DND-41 (cell line): ENCODE data around the gene DUOX2.

Experiments
- CTCF ChIP-seq: IDR thresholded peaks from 2 replicates; pipeline ENCODE4 v1.5.1; 2012; ENCODE audit warnings: borderline replicate concordance, low read length, moderate library complexity, mild to moderate bottlenecking; ENCODE audit not compliant: poor library complexity, severe bottlenecking; ENCODE audit errors: extremely low read depth
- EZH2 ChIP-seq: IDR thresholded peaks from 3 replicates; pipeline ENCODE4 v1.6.1; 2012; ENCODE audit warnings: borderline replicate concordance, low read depth, mild to moderate bottlenecking, moderate library complexity, low read length, inconsistent platforms; ENCODE audit not compliant: severe bottlenecking

GRCh38 chr15:45084163-45084562 lies 29.8 kb downstream of the DUOX2 start:
- no peak for TF ChIP-seq CTCF
- TF ChIP-seq EZH2: no peak
